PFSK-1 (cell line): Measurements from ENCODE around the gene TMEM203.

Experiments
- FOXP2 ChIP-seq: optimal IDR thresholded peaks from 2 replicates; pipeline ENCODE3; 2011; ENCODE audit warnings: borderline replicate concordance, control low read depth, inconsistent platforms; ENCODE audit not compliant: insufficient read depth; ENCODE audit errors: extremely low read length, extremely low read depth
- POLR2AphosphoS5 ChIP-seq: IDR thresholded peaks from 2 replicates; pipeline ENCODE4 v1.6.1; 2012; ENCODE audit warnings: low read depth, mild to moderate bottlenecking, control low read depth, low read length, moderate library complexity
- REST ChIP-seq, 2 experiments: IDR thresholded peaks; 2 replicates each; pipeline versions ENCODE4 v1.6.1 to v1.8.0; 2011 to 2012; ENCODE audit warnings: low read depth in 2 of 2, low read length in 2 of 2, control low read depth in 1 of 2, inconsistent platforms in 1 of 2, mild to moderate bottlenecking in 1 of 2, moderate library complexity in 1 of 2; ENCODE audit not compliant: insufficient read depth in 1 of 2
- SIN3A ChIP-seq: IDR thresholded peaks from 2 replicates; pipeline ENCODE4 v1.6.1; 2012; ENCODE audit warnings: mild to moderate bottlenecking, low read length, moderate library complexity, borderline replicate concordance; ENCODE audit not compliant: insufficient read depth
- TAF1 ChIP-seq: IDR thresholded peaks from 2 replicates; pipeline ENCODE4 v1.6.1; 2012; ENCODE audit warnings: low read length, control low read depth, borderline replicate concordance; ENCODE audit not compliant: insufficient read depth

TMEM203 gene

GRCh38 chr9:137193771-137194170 is 11.7 kb downstream of the TMEM203 start:
- no peak for TF ChIP-seq TAF1
- no peak for TF ChIP-seq REST (IDR thresholded peaks at IDR 0.05; ENCODE audit: insufficient read depth in 1 of 2, low read depth in 2 of 2, low read length in 2 of 2)

GRCh38 chr9:137192859-137193258 is 12.6 kb downstream of the TMEM203 start:
- TF ChIP-seq TAF1 (no peak), FOXP2 (no peak), REST (IDR thresholded peaks at IDR 0.05; ENCODE audit: insufficient read depth in 1 of 2, low read depth in 2 of 2, low read length in 2 of 2) (no peak), POLR2AphosphoS5 (no peak), SIN3A (no peak)

- TF ChIP-seq POLR2AphosphoS5 = no peak
- TF ChIP-seq TAF1 = no peak
- TF ChIP-seq FOXP2 = no peak
- TF ChIP-seq SIN3A = no peak
- TF ChIP-seq REST (IDR thresholded peaks at IDR 0.05; ENCODE audit: insufficient read depth in 1 of 2, low read depth in 2 of 2, low read length in 2 of 2) = no peak
These were observed 13.0 kb downstream of the TMEM203 start for GRCh38 chr9:137192448-137192780.

- TF ChIP-seq SIN3A (no peak), REST (IDR thresholded peaks at IDR 0.05; ENCODE audit: insufficient read depth in 1 of 2, low read depth in 2 of 2, low read length in 2 of 2) (no peak), FOXP2 (no peak), TAF1 (no peak), POLR2AphosphoS5 (no peak)
These were observed 13.6 kb downstream of the TMEM203 start for GRCh38 chr9:137191691-137192447.

DNA sequence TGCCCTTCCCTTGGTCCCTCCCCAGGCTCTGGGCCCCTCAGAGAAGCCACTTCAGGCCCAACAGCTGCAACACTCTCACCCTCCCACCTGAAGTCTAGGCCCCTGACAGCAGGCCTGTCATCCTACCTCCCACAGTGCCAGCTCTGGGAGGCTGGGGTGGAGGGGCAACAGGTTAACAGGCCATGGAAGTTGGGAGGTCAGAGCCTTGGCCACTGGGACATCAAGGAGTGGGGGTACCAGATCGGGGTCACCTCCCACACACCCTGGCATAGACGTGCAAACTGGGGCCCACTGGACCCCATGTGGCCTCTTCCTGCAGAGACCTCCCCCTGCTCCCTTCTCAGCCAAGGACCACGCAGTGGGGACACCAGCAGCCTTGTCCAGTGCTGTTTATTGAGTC is 14.2 kb downstream of the TMEM203 start:
- no peak for TF ChIP-seq POLR2AphosphoS5
- TF ChIP-seq TAF1 = no peak
- TF ChIP-seq REST (IDR thresholded peaks at IDR 0.05; ENCODE audit: insufficient read depth in 1 of 2, low read depth in 2 of 2, low read length in 2 of 2) = no peak
- no peak for TF ChIP-seq FOXP2
- no peak for TF ChIP-seq SIN3A
